ENCODE data around the gene ALOX15B. TPM values are rescaled to one million over a fixed set of nuclear protein-coding genes. Genes with fewer than 3 reads are reported as not detected.

The ALOX15B gene
- polyA plus RNA-seq, 3 donors = 1.7 to 2.8 (median 2.0) TPM

- peaks cover 0 to 7% of the 10 kb centered on the region in 2 donors for H3K4me1 ChIP-seq (ENCODE audit: control insufficient read depth in 1 of 2, insufficient read depth in 2 of 2, low read length in 2 of 2)
- H3K36me3 Mint-ChIP-seq = no peaks in the 10 kb centered on the region
- peaks cover 0 to 4% (median 0%) of the 10 kb centered on the region in 7 donors for H3K9me3 Mint-ChIP-seq
- no peaks in the 10 kb centered on the region for H3K9me3 ChIP-seq (replicated peaks in 1 of 2; ENCODE audit: control insufficient read depth in 1 of 2, insufficient read depth in 1 of 2, low read length in 2 of 2)
- no peaks in the 10 kb centered on the region for H4K20me1 ChIP-seq (ENCODE audit: insufficient read depth, low read length)
- intact Hi-C loops (cut with micrococcal nuclease) = loop anchor here in 1 of 2 donors (10.0 kb wide), 1 partner anchor 655 kb away; the partner anchor contains the start of gene CCDC42
- no peak overlapping the region for H3K9ac ChIP-seq (ENCODE audit: insufficient read depth, low read length, poor library complexity, severe bottlenecking)
- peaks cover 0 to 5% of the 10 kb centered on the region in 2 donors for H3K27me3 ChIP-seq (ENCODE audit: control insufficient read depth in 2 of 2, insufficient read depth in 2 of 2, low read length in 2 of 2)
- H3K27ac ChIP-seq (ENCODE audit: low read depth in 1 of 2, low read length in 2 of 2) = no peak overlapping the region
- H3K4me2 ChIP-seq (replicated peaks; ENCODE audit: extremely low read depth, low read length, poor library complexity, severe bottlenecking) = no peak overlapping the region
- H3K79me2 ChIP-seq (ENCODE audit: insufficient read depth, low read length) = no peaks in the 10 kb centered on the region
- DNase-seq = no peak
- H3K4me3 Mint-ChIP-seq = no peak overlapping the region
- H2AFZ ChIP-seq (ENCODE audit: insufficient read depth, low read depth, low read length, poor library complexity, severe bottlenecking) = no peak overlapping the region
- H3K27ac Mint-ChIP-seq = peak overlapping the region in 1 of 7 donors; percentile 52
- H3K4me1 Mint-ChIP-seq = peaks cover 9% of the 10 kb centered on the region
- no peak overlapping the region for H3K4me3 ChIP-seq (replicated peaks in 1 of 3; ENCODE audit: low read depth in 2 of 3, low read length in 3 of 3)
- peaks cover 23 to 50% (median 23%) of the 10 kb centered on the region in 3 donors for H3K27me3 Mint-ChIP-seq (ENCODE audit: low read depth in 3 of 3)
- no peaks in the 10 kb centered on the region for H3K36me3 ChIP-seq (replicated peaks in 1 of 2; ENCODE audit: control insufficient read depth in 1 of 2, insufficient read depth in 2 of 2, low read length in 2 of 2)
- 90% methylated on average over 5 of the region's 6 CpGs for WGBS (ENCODE audit: insufficient coverage)
- TF ChIP-seq, protein P1, sequence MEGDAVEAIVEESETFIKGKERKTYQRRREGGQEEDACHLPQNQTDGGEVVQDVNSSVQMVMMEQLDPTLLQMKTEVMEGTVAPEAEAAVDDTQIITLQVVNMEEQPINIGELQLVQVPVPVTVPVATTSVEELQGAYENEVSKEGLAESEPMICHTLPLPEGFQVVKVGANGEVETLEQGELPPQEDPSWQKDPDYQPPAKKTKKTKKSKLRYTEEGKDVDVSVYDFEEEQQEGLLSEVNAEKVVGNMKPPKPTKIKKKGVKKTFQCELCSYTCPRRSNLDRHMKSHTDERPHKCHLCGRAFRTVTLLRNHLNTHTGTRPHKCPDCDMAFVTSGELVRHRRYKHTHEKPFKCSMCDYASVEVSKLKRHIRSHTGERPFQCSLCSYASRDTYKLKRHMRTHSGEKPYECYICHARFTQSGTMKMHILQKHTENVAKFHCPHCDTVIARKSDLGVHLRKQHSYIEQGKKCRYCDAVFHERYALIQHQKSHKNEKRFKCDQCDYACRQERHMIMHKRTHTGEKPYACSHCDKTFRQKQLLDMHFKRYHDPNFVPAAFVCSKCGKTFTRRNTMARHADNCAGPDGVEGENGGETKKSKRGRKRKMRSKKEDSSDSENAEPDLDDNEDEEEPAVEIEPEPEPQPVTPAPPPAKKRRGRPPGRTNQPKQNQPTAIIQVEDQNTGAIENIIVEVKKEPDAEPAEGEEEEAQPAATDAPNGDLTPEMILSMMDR (IDR thresholded peaks at IDR 0.05) = no peak
These were observed 50.9 kb downstream of the ALOX15B start for GRCh38 chr17:8089728-8090127.

GRCh38 chr17:8091033-8091687 is 52.3 kb downstream of the ALOX15B start:
- DNase-seq = peak in 2 of 3 donors; percentile 17 to 63
- Mint-ChIP-seq H3K4me1 (peaks cover 9% of the 10 kb centered on the region), H3K27ac (no peak overlapping the region), H3K4me3 (peak overlapping the region in 1 of 2 donors; percentile 37), H3K9me3 (peaks cover 0 to 4% (median 0%) of the 10 kb centered on the region in 7 donors), H3K36me3 (no peaks in the 10 kb centered on the region), H3K27me3 (ENCODE audit: low read depth in 3 of 3) (peaks cover 25 to 58% (median 34%) of the 10 kb centered on the region in 3 donors)
- no peak overlapping the region for H3K4me3 ChIP-seq (replicated peaks in 1 of 3; ENCODE audit: low read depth in 2 of 3, low read length in 3 of 3)
- no peaks in the 10 kb centered on the region for H3K9me3 ChIP-seq (replicated peaks in 1 of 2; ENCODE audit: control insufficient read depth in 1 of 2, insufficient read depth in 1 of 2, low read length in 2 of 2)
- H3K4me2 ChIP-seq (replicated peaks; ENCODE audit: extremely low read depth, low read length, poor library complexity, severe bottlenecking) = no peak overlapping the region
- H4K20me1 ChIP-seq (ENCODE audit: insufficient read depth, low read length) = no peaks in the 10 kb centered on the region
- H3K4me1 ChIP-seq (ENCODE audit: control insufficient read depth in 1 of 2, insufficient read depth in 2 of 2, low read length in 2 of 2) = peaks cover 0 to 7% of the 10 kb centered on the region in 2 donors
- intact Hi-C loops (cut with micrococcal nuclease) = loop anchor here in 1 of 2 donors (10.0 kb wide), 1 partner anchor 654 kb away; the partner anchor contains the start of gene CCDC42
- H2AFZ ChIP-seq (ENCODE audit: insufficient read depth, low read depth, low read length, poor library complexity, severe bottlenecking) = no peak overlapping the region
- peaks cover 0 to 10% of the 10 kb centered on the region in 2 donors for H3K27me3 ChIP-seq (ENCODE audit: control insufficient read depth in 2 of 2, insufficient read depth in 2 of 2, low read length in 2 of 2)
- WGBS (ENCODE audit: insufficient coverage) = 74% methylated on average over 5 of the region's 9 CpGs
- no peaks in the 10 kb centered on the region for H3K79me2 ChIP-seq (ENCODE audit: insufficient read depth, low read length)
- H3K9ac ChIP-seq (ENCODE audit: insufficient read depth, low read length, poor library complexity, severe bottlenecking) = no peak overlapping the region
- H3K27ac ChIP-seq (ENCODE audit: low read depth in 1 of 2, low read length in 2 of 2) = no peak overlapping the region
- TF ChIP-seq, protein P1 (IDR thresholded peaks at IDR 0.05) = no peak
- H3K36me3 ChIP-seq (replicated peaks in 1 of 2; ENCODE audit: control insufficient read depth in 1 of 2, insufficient read depth in 2 of 2, low read length in 2 of 2) = no peaks in the 10 kb centered on the region
